ENCODE data around the gene THRA. TPM values are rescaled to one million over a fixed set of nuclear protein-coding genes. Genes with fewer than 3 reads are reported as not detected.

The THRA gene
- total and polyA plus RNA-seq, 9 of the 15 experiments (the other 6 are each of a cell fraction or from before 2014, with no cell fraction given), result 0.34 to 23.4 (median 12.7) TPM

DNA sequence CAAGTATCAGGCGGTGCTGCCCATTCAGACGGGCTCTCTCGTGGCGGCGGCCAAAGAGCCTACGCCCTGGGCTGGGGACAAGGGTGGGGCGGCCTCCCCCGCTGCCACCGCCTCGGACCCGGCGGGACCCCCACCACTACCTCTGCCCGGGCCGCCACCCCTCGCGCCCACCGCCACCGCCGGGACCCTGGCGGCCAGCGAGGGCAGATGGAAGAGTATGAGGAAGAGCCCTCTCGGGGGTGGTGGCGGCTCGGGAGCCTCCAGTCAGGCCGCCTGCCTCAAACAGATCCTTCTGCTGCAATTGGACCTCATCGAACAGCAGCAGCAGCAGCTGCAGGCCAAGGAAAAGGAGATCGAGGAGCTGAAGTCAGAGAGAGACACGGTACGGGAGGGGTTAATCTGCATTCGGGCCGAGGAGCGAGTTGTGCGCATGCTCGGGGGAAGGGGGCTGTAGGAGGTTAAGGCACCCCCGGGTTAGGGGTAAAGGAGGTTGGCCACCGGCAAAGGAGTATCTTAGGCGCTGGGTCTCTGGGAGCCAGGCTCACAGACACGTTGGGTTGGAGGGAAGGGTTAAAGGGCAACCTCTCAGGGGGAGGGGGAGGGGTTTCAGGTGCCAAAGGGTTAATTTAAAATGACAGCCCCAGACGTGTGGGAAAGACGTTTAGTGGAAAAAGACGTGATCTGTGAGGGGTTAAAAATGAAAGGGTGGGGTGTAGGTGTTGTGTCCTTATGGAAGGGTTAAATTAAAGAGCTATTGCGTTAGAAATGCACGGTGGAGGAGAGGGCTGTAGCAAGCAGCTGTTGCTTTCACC lies 60.4 kb downstream of the THRA start (continued):
- TF ChIP-seq, protein P1, sequence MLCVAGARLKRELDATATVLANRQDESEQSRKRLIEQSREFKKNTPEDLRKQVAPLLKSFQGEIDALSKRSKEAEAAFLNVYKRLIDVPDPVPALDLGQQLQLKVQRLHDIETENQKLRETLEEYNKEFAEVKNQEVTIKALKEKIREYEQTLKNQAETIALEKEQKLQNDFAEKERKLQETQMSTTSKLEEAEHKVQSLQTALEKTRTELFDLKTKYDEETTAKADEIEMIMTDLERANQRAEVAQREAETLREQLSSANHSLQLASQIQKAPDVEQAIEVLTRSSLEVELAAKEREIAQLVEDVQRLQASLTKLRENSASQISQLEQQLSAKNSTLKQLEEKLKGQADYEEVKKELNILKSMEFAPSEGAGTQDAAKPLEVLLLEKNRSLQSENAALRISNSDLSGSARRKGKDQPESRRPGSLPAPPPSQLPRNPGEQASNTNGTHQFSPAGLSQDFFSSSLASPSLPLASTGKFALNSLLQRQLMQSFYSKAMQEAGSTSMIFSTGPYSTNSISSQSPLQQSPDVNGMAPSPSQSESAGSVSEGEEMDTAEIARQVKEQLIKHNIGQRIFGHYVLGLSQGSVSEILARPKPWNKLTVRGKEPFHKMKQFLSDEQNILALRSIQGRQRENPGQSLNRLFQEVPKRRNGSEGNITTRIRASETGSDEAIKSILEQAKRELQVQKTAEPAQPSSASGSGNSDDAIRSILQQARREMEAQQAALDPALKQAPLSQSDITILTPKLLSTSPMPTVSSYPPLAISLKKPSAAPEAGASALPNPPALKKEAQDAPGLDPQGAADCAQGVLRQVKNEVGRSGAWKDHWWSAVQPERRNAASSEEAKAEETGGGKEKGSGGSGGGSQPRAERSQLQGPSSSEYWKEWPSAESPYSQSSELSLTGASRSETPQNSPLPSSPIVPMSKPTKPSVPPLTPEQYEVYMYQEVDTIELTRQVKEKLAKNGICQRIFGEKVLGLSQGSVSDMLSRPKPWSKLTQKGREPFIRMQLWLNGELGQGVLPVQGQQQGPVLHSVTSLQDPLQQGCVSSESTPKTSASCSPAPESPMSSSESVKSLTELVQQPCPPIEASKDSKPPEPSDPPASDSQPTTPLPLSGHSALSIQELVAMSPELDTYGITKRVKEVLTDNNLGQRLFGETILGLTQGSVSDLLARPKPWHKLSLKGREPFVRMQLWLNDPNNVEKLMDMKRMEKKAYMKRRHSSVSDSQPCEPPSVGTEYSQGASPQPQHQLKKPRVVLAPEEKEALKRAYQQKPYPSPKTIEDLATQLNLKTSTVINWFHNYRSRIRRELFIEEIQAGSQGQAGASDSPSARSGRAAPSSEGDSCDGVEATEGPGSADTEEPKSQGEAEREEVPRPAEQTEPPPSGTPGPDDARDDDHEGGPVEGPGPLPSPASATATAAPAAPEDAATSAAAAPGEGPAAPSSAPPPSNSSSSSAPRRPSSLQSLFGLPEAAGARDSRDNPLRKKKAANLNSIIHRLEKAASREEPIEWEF (CRISPR knock-in tag; IDR thresholded peaks at IDR 0.05), result no peak
- TF ChIP-seq XRCC3 (IDR thresholded peaks at IDR 0.05), result no peak
- TF ChIP-seq, protein P2, sequence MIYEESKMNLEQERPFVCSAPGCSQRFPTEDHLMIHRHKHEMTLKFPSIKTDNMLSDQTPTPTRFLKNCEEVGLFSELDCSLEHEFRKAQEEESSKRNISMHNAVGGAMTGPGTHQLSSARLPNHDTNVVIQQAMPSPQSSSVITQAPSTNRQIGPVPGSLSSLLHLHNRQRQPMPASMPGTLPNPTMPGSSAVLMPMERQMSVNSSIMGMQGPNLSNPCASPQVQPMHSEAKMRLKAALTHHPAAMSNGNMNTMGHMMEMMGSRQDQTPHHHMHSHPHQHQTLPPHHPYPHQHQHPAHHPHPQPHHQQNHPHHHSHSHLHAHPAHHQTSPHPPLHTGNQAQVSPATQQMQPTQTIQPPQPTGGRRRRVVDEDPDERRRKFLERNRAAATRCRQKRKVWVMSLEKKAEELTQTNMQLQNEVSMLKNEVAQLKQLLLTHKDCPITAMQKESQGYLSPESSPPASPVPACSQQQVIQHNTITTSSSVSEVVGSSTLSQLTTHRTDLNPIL (CRISPR knock-in tag; IDR thresholded peaks at IDR 0.05), result no peak
- TF ChIP-seq, protein P3, sequence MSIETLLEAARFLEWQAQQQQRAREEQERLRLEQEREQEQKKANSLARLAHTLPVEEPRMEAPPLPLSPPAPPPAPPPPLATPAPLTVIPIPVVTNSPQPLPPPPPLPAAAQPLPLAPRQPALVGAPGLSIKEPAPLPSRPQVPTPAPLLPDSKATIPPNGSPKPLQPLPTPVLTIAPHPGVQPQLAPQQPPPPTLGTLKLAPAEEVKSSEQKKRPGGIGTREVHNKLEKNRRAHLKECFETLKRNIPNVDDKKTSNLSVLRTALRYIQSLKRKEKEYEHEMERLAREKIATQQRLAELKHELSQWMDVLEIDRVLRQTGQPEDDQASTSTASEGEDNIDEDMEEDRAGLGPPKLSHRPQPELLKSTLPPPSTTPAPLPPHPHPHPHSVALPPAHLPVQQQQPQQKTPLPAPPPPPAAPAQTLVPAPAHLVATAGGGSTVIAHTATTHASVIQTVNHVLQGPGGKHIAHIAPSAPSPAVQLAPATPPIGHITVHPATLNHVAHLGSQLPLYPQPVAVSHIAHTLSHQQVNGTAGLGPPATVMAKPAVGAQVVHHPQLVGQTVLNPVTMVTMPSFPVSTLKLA (conservative IDR thresholded peaks at IDR 0.05), result peak; percentile 68 to 75
- no peak for TF ChIP-seq KHSRP (IDR thresholded peaks at IDR 0.05)
- no peak for TF ChIP-seq ZNF316 (IDR thresholded peaks at IDR 0.05)
- TF ChIP-seq, protein P4, sequence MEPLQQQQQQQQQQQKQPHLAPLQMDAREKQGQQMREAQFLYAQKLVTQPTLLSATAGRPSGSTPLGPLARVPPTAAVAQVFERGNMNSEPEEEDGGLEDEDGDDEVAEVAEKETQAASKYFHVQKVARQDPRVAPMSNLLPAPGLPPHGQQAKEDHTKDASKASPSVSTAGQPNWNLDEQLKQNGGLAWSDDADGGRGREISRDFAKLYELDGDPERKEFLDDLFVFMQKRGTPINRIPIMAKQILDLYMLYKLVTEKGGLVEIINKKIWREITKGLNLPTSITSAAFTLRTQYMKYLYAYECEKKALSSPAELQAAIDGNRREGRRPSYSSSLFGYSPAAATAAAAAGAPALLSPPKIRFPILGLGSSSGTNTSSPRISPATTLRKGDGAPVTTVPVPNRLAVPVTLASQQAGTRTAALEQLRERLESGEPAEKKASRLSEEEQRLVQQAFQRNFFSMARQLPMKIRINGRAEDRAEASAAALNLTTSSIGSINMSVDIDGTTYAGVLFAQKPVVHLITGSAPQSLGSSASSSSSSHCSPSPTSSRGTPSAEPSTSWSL (CRISPR knock-in tag; IDR thresholded peaks at IDR 0.05; ENCODE audit: borderline replicate concordance), result no peak
- TF ChIP-seq, protein P5, sequence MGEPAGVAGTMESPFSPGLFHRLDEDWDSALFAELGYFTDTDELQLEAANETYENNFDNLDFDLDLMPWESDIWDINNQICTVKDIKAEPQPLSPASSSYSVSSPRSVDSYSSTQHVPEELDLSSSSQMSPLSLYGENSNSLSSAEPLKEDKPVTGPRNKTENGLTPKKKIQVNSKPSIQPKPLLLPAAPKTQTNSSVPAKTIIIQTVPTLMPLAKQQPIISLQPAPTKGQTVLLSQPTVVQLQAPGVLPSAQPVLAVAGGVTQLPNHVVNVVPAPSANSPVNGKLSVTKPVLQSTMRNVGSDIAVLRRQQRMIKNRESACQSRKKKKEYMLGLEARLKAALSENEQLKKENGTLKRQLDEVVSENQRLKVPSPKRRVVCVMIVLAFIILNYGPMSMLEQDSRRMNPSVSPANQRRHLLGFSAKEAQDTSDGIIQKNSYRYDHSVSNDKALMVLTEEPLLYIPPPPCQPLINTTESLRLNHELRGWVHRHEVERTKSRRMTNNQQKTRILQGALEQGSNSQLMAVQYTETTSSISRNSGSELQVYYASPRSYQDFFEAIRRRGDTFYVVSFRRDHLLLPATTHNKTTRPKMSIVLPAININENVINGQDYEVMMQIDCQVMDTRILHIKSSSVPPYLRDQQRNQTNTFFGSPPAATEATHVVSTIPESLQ (CRISPR knock-in tag; IDR thresholded peaks at IDR 0.05), result no peak
- TF ChIP-seq ZBTB17 (CRISPR knock-in tag; IDR thresholded peaks at IDR 0.05), result no peak
- TF ChIP-seq ZNF3 (CRISPR knock-in tag; IDR thresholded peaks at IDR 0.05), result no peak
- no peak for TF ChIP-seq PTBP1 (IDR thresholded peaks at IDR 0.05; ENCODE audit: low read depth, low read length)
- TF ChIP-seq ZNF75A (CRISPR knock-in tag; IDR thresholded peaks at IDR 0.05), result no peak
- TF ChIP-seq, protein P6, sequence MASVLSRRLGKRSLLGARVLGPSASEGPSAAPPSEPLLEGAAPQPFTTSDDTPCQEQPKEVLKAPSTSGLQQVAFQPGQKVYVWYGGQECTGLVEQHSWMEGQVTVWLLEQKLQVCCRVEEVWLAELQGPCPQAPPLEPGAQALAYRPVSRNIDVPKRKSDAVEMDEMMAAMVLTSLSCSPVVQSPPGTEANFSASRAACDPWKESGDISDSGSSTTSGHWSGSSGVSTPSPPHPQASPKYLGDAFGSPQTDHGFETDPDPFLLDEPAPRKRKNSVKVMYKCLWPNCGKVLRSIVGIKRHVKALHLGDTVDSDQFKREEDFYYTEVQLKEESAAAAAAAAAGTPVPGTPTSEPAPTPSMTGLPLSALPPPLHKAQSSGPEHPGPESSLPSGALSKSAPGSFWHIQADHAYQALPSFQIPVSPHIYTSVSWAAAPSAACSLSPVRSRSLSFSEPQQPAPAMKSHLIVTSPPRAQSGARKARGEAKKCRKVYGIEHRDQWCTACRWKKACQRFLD (CRISPR knock-in tag; IDR thresholded peaks at IDR 0.05), result no peak

Measured in K562 (cell line).